ENCODE measurements around the gene BRINP3. TPM values are rescaled to one million over a fixed set of nuclear protein-coding genes. Genes with fewer than 3 reads are reported as not detected.

BRINP3 gene
- total RNA-seq, 2 experiments from 2014 or later = not detected

GRCh38 chr1:190327271-190327670 lies 150.4 kb downstream of the BRINP3 start:
- H4K20me1 ChIP-seq (ENCODE audit: insufficient read depth, low read length) = no peaks in the 10 kb centered on the region
- H3K4me3 ChIP-seq (ENCODE audit: low read depth, low read length, poor library complexity, severe bottlenecking) = no peak overlapping the region
- H3K36me3 ChIP-seq (ENCODE audit: insufficient read depth, low read length) = no peaks in the 10 kb centered on the region
- no peaks in the 10 kb centered on the region for H3K9me2 ChIP-seq (ENCODE audit: insufficient read depth, low read length)
- no TSS peak for BruUV-seq (replicated peaks)
- no peaks in the 10 kb centered on the region for H3K79me2 ChIP-seq (ENCODE audit: insufficient read depth, low read depth, low read length)
- TF ChIP-seq EZH2phosphoT487 (IDR thresholded peaks at IDR 0.05; ENCODE audit: borderline replicate concordance, low read depth, low read length) (no peak), CTCF (conservative IDR thresholded peaks at IDR 0.05; ENCODE audit: low read length) (no peak)
- H3K4me2 ChIP-seq (ENCODE audit: low read length) = no peak overlapping the region
- no peaks in the 10 kb centered on the region for H3K9me3 ChIP-seq (ENCODE audit: low read length)
- intact Hi-C loops (cut with micrococcal nuclease; ENCODE audit: unreplicated experiment) = no loop called here
- ChIA-PET CTCF (ENCODE audit: unreplicated experiment) (no interaction called here), POLR2A (interaction anchor here (0.6 kb wide), 1 partner anchor 72 kb away, joined by 4 read pairs; no protein-coding TSS in a partner anchor)
- no peak overlapping the region for H3K27ac ChIP-seq (ENCODE audit: low read depth, low read length, poor library complexity, severe bottlenecking)
- no peaks in the 10 kb centered on the region for H3K4me1 ChIP-seq (ENCODE audit: insufficient read depth, low read length, poor library complexity, severe bottlenecking)
- no peak for DNase-seq (ENCODE audit: low spot score)
- H2AFZ ChIP-seq (ENCODE audit: low read length) = no peak overlapping the region

- intact Hi-C loops (cut with micrococcal nuclease; ENCODE audit: unreplicated experiment) = no loop called here
- Histone ChIP-seq H3K9me2 (ENCODE audit: insufficient read depth, low read length) (no peaks in the 10 kb centered on the region), H3K4me1 (ENCODE audit: insufficient read depth, low read length, poor library complexity, severe bottlenecking) (no peaks in the 10 kb centered on the region), H4K20me1 (ENCODE audit: insufficient read depth, low read length) (no peaks in the 10 kb centered on the region), H3K79me2 (ENCODE audit: insufficient read depth, low read depth, low read length) (no peaks in the 10 kb centered on the region), H3K27ac (ENCODE audit: low read depth, low read length, poor library complexity, severe bottlenecking) (no peak overlapping the region), H3K4me2 (ENCODE audit: low read length) (no peak overlapping the region), H3K36me3 (ENCODE audit: insufficient read depth, low read length) (no peaks in the 10 kb centered on the region), H3K9me3 (ENCODE audit: low read length) (no peaks in the 10 kb centered on the region), H3K4me3 (ENCODE audit: low read depth, low read length, poor library complexity, severe bottlenecking) (no peak overlapping the region), H2AFZ (ENCODE audit: low read length) (no peak overlapping the region)
- TF ChIP-seq EZH2phosphoT487 (IDR thresholded peaks at IDR 0.05; ENCODE audit: borderline replicate concordance, low read depth, low read length) = no peak
- TF ChIP-seq CTCF (conservative IDR thresholded peaks at IDR 0.05; ENCODE audit: low read length) = no peak
- ChIA-PET CTCF (ENCODE audit: unreplicated experiment) (no interaction called here), POLR2A (no interaction called here)
- BruUV-seq (replicated peaks) = no TSS peak
- DNase-seq (ENCODE audit: low spot score) = no peak
Observed at GRCh38 chr1:190323530-190323929, 154.1 kb downstream of the BRINP3 start.

- no peak overlapping the region for H3K27ac ChIP-seq (ENCODE audit: low read depth, low read length, poor library complexity, severe bottlenecking)
- no peaks in the 10 kb centered on the region for H3K4me1 ChIP-seq (ENCODE audit: insufficient read depth, low read length, poor library complexity, severe bottlenecking)
- H2AFZ ChIP-seq (ENCODE audit: low read length) = no peak overlapping the region
- DNase-seq (ENCODE audit: low spot score) = no peak
- no TSS peak for BruUV-seq (replicated peaks)
- no peak for TF ChIP-seq EZH2phosphoT487 (IDR thresholded peaks at IDR 0.05; ENCODE audit: borderline replicate concordance, low read depth, low read length)
- no peak for TF ChIP-seq CTCF (conservative IDR thresholded peaks at IDR 0.05; ENCODE audit: low read length)
- no peaks in the 10 kb centered on the region for H4K20me1 ChIP-seq (ENCODE audit: insufficient read depth, low read length)
- CTCF ChIA-PET (ENCODE audit: unreplicated experiment) = no interaction called here
- H3K4me2 ChIP-seq (ENCODE audit: low read length) = no peak overlapping the region
- H3K9me2 ChIP-seq (ENCODE audit: insufficient read depth, low read length) = no peaks in the 10 kb centered on the region
- H3K36me3 ChIP-seq (ENCODE audit: insufficient read depth, low read length) = no peaks in the 10 kb centered on the region
- no peaks in the 10 kb centered on the region for H3K9me3 ChIP-seq (ENCODE audit: low read length)
- no peak overlapping the region for H3K4me3 ChIP-seq (ENCODE audit: low read depth, low read length, poor library complexity, severe bottlenecking)
- intact Hi-C loops (cut with micrococcal nuclease; ENCODE audit: unreplicated experiment) = no loop called here
- no peaks in the 10 kb centered on the region for H3K79me2 ChIP-seq (ENCODE audit: insufficient read depth, low read depth, low read length)
- POLR2A ChIA-PET = no interaction called here
Observed at GRCh38 chr1:190322274-190322673, 155.4 kb downstream of the BRINP3 start.

Measured in OCI-LY7 (cell line).